ENCODE data around the gene PPP1R16B. TPM values are rescaled to one million over a fixed set of nuclear protein-coding genes. Genes with fewer than 3 reads are reported as not detected.
"Not testable (repeated sequence)": the region's sequence is repeated elsewhere in the genome, so short reads cannot be mapped to it uniquely, and the experiment has no call there.

PPP1R16B gene
- polyA plus RNA-seq, 10 donors = 3.8 to 7.3 (median 5.4) TPM

GRCh38 chr20:38842026-38842425 lies 36.5 kb downstream of the PPP1R16B start:
- DNase-seq = no peak

- DNase-seq = no peak
Observed at GRCh38 chr20:38842558-38842981, 37.1 kb downstream of the PPP1R16B start.

GRCh38 chr20:38843346-38843745 lies 37.8 kb downstream of the PPP1R16B start:
- DNase-seq = no peak

GRCh38 chr20:38844963-38845362 lies 39.5 kb downstream of the PPP1R16B start:
- DNase-seq = no peak

- DNase-seq = no peak
Observed at GRCh38 chr20:38847840-38848239, 42.3 kb downstream of the PPP1R16B start.

- DNase-seq = no peak
Observed at GRCh38 chr20:38853759-38854158, 48.3 kb downstream of the PPP1R16B start.

- DNase-seq = no peak
Observed at GRCh38 chr20:38854654-38855066, 49.2 kb downstream of the PPP1R16B start.

GRCh38 chr20:38855356-38855755 lies 49.9 kb downstream of the PPP1R16B start:
- no peak for DNase-seq

GRCh38 chr20:38856570-38856969 lies 51.1 kb downstream of the PPP1R16B start:
- no peak for DNase-seq

- DNase-seq = no peak
Observed at GRCh38 chr20:38857703-38858102, 52.2 kb downstream of the PPP1R16B start.

GRCh38 chr20:38859070-38859690 lies 53.7 kb downstream of the PPP1R16B start:
- no peak for DNase-seq

GRCh38 chr20:38859857-38860256 lies 54.4 kb downstream of the PPP1R16B start:
- not testable (repeated sequence) for DNase-seq

- no peak for DNase-seq
Observed at GRCh38 chr20:38861071-38861401, 55.5 kb downstream of the PPP1R16B start.

GRCh38 chr20:38862226-38862625 lies 56.7 kb downstream of the PPP1R16B start:
- no peak for DNase-seq

GRCh38 chr20:38863024-38863851 lies 57.7 kb downstream of the PPP1R16B start:
- no peak for DNase-seq

GRCh38 chr20:38864662-38865061 lies 59.2 kb downstream of the PPP1R16B start:
- no peak for DNase-seq

GRCh38 chr20:38866265-38867061 lies 61.0 kb downstream of the PPP1R16B start:
- DNase-seq = no peak

GRCh38 chr20:38867062-38867359 lies 61.5 kb downstream of the PPP1R16B start:
- no peak for DNase-seq

GRCh38 chr20:38870733-38871559 lies 65.4 kb downstream of the PPP1R16B start:
- DNase-seq = no peak

- no peak for DNase-seq
Observed at GRCh38 chr20:38871560-38871953, 66.1 kb downstream of the PPP1R16B start.

- DNase-seq = no peak
Observed at GRCh38 chr20:38872036-38872435, 66.5 kb downstream of the PPP1R16B start.

GRCh38 chr20:38872491-38873049 lies 67.1 kb downstream of the PPP1R16B start:
- no peak for DNase-seq

Measured in muscle of back (tissue), 11 donors.